ENCODE data around the gene FAM180B. TPM values are rescaled to one million over a fixed set of nuclear protein-coding genes. Genes with fewer than 3 reads are reported as not detected.

FAM180B gene
- total RNA-seq, 1 experiment from 2014 or later = 0.28 TPM

DNA sequence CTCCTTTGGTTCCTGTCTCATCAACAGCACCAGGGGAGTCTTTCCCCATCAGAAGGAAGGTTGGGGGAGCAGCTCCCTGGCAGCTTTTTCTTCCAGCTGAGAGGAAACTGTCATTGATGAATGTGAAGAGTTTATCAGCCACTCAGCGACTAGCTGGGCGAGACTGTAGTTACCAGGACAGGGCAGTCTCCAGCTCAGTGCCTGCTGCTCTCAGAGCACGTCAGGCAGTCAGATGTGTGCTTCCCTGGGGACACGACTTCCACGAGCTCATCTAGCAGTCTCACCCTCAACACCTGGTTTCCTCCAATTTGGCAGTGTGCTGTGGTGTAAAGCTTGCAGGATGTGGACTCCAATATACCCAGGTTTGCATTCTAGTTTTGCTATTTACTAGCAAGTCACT is 20.3 kb downstream of the FAM180B start (continued):
- TF ChIP-seq, protein P1, sequence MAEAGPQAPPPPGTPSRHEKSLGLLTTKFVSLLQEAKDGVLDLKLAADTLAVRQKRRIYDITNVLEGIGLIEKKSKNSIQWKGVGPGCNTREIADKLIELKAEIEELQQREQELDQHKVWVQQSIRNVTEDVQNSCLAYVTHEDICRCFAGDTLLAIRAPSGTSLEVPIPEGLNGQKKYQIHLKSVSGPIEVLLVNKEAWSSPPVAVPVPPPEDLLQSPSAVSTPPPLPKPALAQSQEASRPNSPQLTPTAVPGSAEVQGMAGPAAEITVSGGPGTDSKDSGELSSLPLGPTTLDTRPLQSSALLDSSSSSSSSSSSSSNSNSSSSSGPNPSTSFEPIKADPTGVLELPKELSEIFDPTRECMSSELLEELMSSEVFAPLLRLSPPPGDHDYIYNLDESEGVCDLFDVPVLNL (CRISPR knock-in tag; IDR thresholded peaks at IDR 0.05; ENCODE audit: borderline replicate concordance, low read depth) = no peak
- TF ChIP-seq CTCF (IDR thresholded peaks at IDR 0.05) (no peak), AFF4 (CRISPR knock-in tag; IDR thresholded peaks at IDR 0.05; ENCODE audit: borderline replicate concordance) (no peak), TP53 (CRISPR knock-in tag; IDR thresholded peaks at IDR 0.05) (no peak)
- TF ChIP-seq, protein P2, sequence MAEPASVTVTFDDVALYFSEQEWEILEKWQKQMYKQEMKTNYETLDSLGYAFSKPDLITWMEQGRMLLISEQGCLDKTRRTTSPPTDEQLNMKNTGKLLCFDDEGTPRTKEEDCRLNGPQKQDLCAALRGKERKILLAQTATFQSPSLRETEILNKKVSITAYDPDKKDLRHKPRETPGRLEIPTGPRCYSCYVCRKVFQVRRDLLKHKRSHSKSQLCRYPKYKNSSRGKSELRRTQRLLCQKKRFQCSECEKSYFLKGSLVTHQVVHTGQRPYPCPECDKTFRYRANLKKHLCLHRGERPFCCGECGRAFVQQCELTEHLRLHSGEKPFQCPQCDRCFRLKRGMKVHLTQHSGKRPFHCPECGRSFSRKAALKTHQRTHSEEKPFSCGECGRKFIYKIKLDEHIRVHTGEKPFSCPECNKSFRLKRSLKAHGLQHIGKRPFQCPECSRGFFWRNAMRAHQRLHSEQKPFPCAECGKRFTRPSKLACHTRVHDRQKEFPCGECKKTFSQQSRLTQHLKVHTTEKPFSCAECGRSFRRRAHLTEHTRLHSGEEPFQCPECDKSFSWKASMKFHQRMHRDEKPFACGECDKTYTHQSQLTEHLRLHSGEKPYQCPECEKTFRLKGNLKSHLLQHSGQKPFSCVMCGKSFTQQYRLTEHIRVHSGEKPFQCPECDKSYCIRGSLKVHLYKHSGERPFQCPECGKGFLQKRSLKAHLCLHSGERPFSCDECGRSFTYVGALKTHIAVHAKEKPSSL (CRISPR knock-in tag; conservative IDR thresholded peaks at IDR 0.05) = no peak

DNA sequence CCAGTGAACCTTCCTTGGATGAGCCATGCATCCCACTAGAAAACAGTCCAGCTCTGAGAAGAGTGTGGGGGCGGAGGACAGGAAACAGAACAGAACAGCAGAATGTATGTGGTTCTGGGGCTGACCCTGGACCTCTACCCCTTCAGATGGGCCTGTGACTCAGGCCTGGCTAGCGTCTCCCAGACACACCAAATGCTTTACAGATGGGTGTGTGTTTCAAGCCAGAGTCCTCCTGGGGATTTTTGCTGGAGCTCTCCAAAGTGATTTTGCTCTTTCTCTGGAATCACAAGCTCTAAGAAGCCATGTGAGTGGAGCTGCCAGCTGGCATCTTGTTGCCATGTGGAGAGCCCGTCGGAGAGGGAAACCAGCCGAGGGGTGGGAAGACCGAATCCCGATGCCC is 20.9 kb downstream of the FAM180B start:
- Mint-ChIP-seq H3K4me1 (no peaks in the 10 kb centered on the region), H3K9me3 (no peaks in the 10 kb centered on the region), H3K27ac (no peak overlapping the region), H3K36me3 (no peaks in the 10 kb centered on the region), H3K4me3 (no peak overlapping the region), H3K27me3 (ENCODE audit: low read depth) (no peaks in the 10 kb centered on the region; the same call in 1 of the 2 replicates)
- ATAC-seq (no peak), DNase-seq (ENCODE audit: low spot score) (no peak)
- POLR2A ChIA-PET = interaction anchor here (0.5 kb wide), 1 partner anchor 66 kb away, joined by 5 read pairs; no protein-coding TSS in a partner anchor
- CTCF ChIA-PET = interaction anchor here (1.0 to 1.4 kb wide), 2 partner anchors 10 to 54 kb away, joined by 4 to 5 read pairs; partner anchors contain the start of gene CELF1
- TF ChIP-seq SOX15 (CRISPR knock-in tag; IDR thresholded peaks at IDR 0.05) = no peak
- TF ChIP-seq, protein P3, sequence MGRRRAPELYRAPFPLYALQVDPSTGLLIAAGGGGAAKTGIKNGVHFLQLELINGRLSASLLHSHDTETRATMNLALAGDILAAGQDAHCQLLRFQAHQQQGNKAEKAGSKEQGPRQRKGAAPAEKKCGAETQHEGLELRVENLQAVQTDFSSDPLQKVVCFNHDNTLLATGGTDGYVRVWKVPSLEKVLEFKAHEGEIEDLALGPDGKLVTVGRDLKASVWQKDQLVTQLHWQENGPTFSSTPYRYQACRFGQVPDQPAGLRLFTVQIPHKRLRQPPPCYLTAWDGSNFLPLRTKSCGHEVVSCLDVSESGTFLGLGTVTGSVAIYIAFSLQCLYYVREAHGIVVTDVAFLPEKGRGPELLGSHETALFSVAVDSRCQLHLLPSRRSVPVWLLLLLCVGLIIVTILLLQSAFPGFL (CRISPR knock-in tag; IDR thresholded peaks at IDR 0.05; ENCODE audit: borderline replicate concordance) = no peak
- no peak for TF ChIP-seq ZNF532 (CRISPR knock-in tag; IDR thresholded peaks at IDR 0.05; ENCODE audit: borderline replicate concordance)
- no peak for TF ChIP-seq GABPB1 (CRISPR knock-in tag; IDR thresholded peaks at IDR 0.05)
- no peak for TF ChIP-seq CDX4 (CRISPR knock-in tag; IDR thresholded peaks at IDR 0.05; ENCODE audit: borderline replicate concordance)
- TF ChIP-seq NR1H2 (CRISPR knock-in tag; IDR thresholded peaks at IDR 0.05) = no peak
- no peak for TF ChIP-seq CREM (CRISPR knock-in tag; IDR thresholded peaks at IDR 0.05)
- TF ChIP-seq ATF1 (CRISPR knock-in tag; IDR thresholded peaks at IDR 0.05) = no peak
- TF ChIP-seq ZNF219 (CRISPR knock-in tag; IDR thresholded peaks at IDR 0.05; ENCODE audit: borderline replicate concordance) = no peak

Data from WTC11 (cell line).